Stomach (tissue), 4 donors: ENCODE data around the gene TMEM79.

Source experiments
- CTCF ChIP-seq, 7 experiments: fragments of 450-650 bp in 4 of 7; fragments of 200-600 bp in 3 of 7; sonication (generic) in 3 of 7; IDR thresholded peaks; one replicate each; pipeline ENCODE4 v1.5.1; 2016 to 2019; ENCODE audit warnings: antibody characterized with exemption in 7 of 7, control low read depth in 2 of 7, mild to moderate bottlenecking in 1 of 7
- POLR2A ChIP-seq, 4 donors: fragments of 450-650 bp; IDR thresholded peaks; one replicate each; pipeline ENCODE4 v1.6.1; 2016; ENCODE audit warnings: antibody characterized with exemption in 4 of 4, control low read depth in 2 of 4, mild to moderate bottlenecking in 1 of 4, moderate library complexity in 1 of 4
- POLR2AphosphoS5 ChIP-seq, 3 donors: sonication (generic); formaldehyde crosslinking; IDR thresholded peaks; one replicate each; pipeline ENCODE4 v1.6.1; 2016; ENCODE audit warnings: antibody characterized with exemption in 3 of 3

- no peak for TF ChIP-seq POLR2A (IDR thresholded peaks at IDR 0.05)
- no peak for TF ChIP-seq CTCF (IDR thresholded peaks at IDR 0.05)
- TF ChIP-seq POLR2AphosphoS5 (IDR thresholded peaks at IDR 0.05), result no peak
Measured at GRCh38 chr1:156257711-156258110, 26.4 kb upstream of the TMEM79 start.
